Activated T-cell treated with anti-CD3 and anti-CD28 coated beads for 48 hours (primary cell): ENCODE results near the gene HOMEZ.

Experiments
- DNase-seq: peaks from one replicate; pipeline ENCODE4 v3.0.0-alpha.2; 2020; ENCODE audit warnings: low read depth

HOMEZ gene

GRCh38 chr14:23307687-23308644 is 22.0 kb upstream of the HOMEZ start:
- DNase-seq: no peak

- DNase-seq: no peak
Measured at GRCh38 chr14:23307146-23307530, 21.2 kb upstream of the HOMEZ start.

- no peak for DNase-seq
Measured at GRCh38 chr14:23306412-23307145, 20.6 kb upstream of the HOMEZ start, which contains the start of gene BCL2L2. Gene BCL2L2 (plus strand): TSS chr14:23306833. CDS start chr14:23307768, 935 bp downstream.

DNA sequence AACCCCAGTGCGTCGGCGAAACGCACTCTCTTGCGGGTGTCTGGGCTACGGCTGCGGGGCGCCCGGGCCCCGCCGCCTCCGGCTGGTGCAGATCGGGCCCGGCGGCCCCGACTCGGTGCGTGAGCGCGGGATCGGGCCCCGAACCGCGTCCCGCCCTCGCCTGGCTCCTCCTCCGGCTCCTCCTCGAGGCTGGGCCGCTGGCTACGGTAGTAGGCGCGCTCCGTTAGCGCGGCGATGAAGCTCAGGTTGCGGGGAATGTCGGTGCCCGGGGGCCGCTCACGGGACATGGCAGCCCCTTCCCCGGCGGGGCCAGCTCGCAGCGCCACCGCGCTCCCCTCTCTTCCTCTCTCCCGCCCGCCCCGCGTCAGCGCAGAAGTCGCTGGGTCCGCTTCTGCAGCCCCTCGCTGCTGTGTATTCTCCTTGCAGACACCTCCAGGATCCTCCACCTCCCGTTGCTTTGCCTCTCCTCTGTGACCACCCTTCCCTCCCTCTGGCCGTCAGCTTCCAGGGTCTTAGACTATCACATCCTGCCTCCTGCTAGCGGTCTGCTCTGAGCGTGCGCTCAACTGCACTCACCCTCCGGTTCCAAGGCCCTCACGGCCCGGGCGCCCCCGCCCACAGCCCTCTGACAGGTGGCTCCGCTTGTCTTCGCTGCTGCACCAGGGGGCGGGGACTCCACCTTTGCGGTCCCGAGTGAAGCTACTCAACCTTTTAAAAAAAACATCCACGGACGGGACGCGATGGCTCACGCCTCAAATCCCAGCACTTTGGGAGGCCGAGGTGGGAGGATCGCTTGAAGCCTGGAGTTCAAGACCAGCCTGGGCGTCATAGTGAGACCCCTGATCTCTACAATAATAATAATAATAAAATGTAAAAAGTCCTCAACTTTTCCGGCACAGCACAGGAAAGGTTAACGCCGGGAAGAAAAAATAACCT is 16.6 kb upstream of the HOMEZ start, which contains the start of gene PPP1R3E:
Gene PPP1R3E (minus strand): TSS at position 570 of the 936 bp plus-strand sequence. CDS start 283 bp downstream, at position 287.
- DNase-seq: peak; percentile 87

DNA sequence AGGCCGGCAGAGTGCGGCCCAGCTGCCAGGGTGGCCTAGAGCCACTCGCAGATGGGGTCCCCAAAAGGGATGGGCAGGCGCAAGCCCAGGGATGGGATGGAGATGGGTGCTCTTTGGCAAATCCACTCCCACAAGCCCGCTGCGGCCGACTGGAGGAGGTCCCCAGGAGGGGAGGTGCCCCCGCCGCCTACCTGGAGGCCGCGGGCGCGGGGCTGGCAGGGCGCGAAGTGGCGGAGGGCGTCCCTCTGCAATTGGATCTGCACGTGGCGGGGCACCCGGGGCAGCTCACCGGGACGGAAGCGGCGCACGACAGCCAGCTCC is 16.0 kb upstream of the HOMEZ start:
- DNase-seq: no peak

GRCh38 chr14:23301288-23301968 is 15.5 kb upstream of the HOMEZ start:
- peak; percentile 100 for DNase-seq

DNA sequence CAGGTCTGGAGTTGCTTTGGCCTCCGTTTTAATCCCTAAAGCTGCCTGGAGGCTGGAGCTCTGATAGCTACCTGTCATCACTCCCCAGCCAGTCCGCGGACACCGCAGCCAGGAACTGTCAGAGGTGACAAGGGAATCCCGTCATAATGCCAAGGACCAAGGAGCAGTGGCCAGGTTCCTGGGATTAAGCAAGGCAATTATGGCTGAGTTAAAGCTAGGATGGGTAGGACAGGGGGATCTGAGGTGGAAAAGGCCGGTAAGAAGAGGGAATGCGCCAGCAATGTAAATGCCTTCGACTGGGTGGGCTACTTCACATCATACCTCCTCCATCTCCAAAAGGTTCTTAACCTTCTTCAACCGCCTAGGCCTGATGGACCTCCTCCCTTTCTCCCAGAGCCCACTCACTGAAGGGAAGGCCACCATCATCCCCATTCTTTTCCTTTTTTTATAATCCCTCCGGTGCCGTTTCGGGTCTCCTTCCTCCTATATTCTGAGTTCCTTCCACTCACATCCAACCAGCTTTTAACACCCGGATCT is 14.8 kb upstream of the HOMEZ start:
- DNase-seq: no peak

- DNase-seq: no peak
Measured at GRCh38 chr14:23299986-23300686, 14.2 kb upstream of the HOMEZ start.

DNA sequence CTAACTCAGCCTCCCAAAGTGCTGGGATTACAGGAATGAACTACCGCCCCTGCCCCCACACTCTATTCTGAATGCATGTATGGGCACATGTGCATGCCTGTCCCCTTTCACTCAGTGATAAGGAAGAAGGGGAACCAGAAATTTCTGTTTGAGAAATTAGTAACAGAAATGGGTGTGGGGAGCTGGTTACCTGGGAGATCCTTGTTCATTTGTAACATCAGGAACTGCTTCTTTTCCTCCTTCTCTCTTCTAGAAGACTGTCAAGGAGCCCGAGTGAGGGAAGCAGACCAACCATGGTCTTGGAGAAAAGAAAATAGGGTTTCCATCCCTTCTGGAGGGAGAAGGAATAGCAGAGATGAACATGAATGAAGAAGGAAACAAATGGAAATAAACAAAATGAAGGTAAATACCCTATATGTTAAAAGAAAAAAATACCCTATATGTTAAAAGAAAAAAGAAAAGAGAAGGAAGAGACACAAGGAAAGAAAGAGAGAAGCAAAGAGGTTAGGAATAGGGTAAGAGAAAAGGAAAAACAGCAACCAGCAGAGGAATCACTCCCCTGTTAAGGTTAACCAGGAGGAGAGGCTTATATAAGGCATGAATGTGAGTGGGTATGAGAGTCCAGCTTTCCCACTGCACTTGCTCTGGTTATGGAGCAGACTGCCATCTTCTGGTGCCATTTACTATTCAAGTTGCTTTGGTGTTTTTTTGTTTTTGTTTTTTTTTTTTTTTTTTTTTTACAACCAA is 13.5 kb upstream of the HOMEZ start:
- DNase-seq: no peak

DNA sequence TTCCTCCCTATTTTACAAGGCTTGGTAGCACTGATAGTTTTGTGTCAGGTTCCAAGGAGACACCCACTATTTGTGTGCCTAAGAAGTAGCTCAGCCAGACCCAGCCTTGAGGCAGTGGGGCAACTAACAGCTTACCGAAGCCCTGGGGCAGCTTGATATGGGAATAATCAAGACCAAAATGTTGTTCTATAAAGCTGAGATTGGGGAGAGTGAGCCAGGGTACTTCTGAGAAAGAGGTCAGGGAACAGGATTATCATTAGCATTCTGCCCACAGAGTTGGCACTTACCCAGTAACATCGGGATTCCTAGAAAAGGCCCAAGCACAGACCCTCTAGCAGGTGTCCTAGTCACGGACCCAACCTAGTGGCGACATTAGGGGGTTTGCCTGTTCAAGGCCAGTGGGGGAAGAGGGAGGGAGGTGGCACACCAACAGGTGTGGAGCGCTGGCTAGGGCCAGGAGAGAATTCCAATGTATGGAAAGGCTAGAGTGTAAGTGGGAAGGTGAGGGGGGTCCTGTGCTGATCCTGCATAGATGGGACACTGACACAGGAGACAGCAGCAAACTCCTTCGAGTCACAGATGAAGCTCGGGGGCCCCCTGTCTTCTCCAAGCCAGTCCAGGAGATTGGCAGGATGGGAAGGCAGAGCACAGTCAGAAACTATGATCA is 11.8 kb upstream of the HOMEZ start:
- no peak for DNase-seq

- DNase-seq: no peak
Measured at GRCh38 chr14:23297096-23297495, 11.2 kb upstream of the HOMEZ start.

GRCh38 chr14:23296012-23296777 is 10.3 kb upstream of the HOMEZ start:
- no peak for DNase-seq

DNA sequence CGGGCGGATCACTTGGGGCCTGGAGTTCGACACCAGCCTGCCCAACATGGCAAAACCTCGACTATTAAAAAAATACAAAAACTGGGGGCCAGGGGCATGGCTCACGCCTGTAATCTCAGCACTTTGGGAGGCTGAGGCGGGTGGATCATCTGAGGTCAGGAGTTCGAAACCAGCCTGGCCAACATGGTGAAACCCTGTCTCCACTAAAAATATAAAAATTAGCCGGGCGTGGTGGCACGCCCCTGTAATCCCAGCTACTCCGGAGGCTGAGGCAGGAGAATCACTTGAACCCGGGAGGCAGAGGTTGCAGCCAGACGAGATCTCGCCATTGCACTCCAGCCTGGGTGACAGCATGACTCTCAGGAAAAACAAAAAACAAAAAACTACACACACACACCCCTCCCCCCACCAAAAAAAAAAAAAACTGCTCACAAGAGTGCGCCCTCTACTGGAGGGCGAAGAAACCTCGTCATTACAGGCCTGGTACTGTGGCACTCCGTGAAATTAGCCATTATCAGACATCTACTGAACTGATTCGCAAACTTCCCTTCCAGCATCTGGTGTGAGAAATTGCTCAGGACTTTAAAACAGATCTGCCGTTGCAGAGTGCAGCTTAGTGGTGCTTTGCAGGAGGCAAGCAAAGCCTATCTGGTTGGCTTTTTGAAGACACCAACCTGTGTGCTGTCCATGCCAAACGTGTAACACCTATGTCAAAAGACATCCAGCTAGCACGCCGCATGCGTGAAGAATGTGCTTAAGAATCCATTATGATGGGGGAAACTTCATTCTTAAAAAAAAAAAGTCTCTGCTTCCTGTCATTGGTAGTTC is 9.0 kb upstream of the HOMEZ start:
- peak; percentile 33 for DNase-seq

GRCh38 chr14:23286902-23287479 is 1.1 kb upstream of the HOMEZ start:
- DNase-seq: no peak

DNA sequence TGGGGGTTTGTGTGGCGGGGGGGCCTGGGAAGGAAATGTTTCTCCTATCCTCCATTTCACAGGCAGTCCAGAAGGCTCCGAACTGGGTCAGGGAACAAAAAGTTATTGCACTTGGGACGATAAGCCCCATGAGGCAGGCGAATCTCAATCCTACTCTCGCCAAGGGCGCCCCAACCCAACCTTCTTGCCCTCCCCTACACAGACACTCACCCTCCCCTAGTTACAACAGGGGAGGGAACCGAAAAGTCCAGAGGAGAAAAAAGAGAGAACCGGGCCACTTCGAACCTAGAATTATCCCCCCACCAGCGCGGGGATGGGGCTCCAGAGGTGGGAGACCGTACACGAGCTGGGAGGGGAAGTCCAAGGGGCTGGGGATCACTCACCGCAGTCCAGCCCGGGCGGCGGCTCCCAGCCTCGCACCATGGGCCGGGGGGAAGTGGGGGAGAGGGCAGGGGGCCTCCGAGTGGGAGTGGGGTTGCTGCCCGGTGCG is 357 bp downstream of the HOMEZ start:
- no peak for DNase-seq

- no peak for DNase-seq
Measured at GRCh38 chr14:23284654-23285529, 1.0 kb downstream of the HOMEZ start.
